AG04449 (cell line): ENCODE results near the gene CLCN4.

ENCODE experiments used
- CTCF ChIA-PET: fragments of 350-600 bp; formaldehyde crosslinking; extraction: SDS; loops from one replicate; lab custom pipeline; 2021; ENCODE audit warnings: antibody characterized with exemption; lab: Yijun Ruan, JAX
- POLR2A ChIA-PET: fragments of 400-600, 350-600 bp; formaldehyde crosslinking; extraction: SDS; loops from one replicate; lab custom pipeline; 2020; ENCODE audit warnings: antibody characterized with exemption, inconsistent platforms; lab: Yijun Ruan, JAX
- DNase-seq: peaks from one replicate; pipeline ENCODE4 v3.0.0-alpha.2; 2010; ENCODE audit warnings: low read depth, low spot score
- H3K4me3 ChIP-seq: 2 replicates; pipeline ENCODE4 v1.5.1; 2011; ENCODE audit warnings: low read depth, mild to moderate bottlenecking, control low read depth, low read length
- CTCF ChIP-seq: IDR thresholded peaks from one replicate; pipeline ENCODE4 v1.5.1; 2011; ENCODE audit warnings: mild to moderate bottlenecking, moderate library complexity, low read length, control low read depth, inconsistent platforms; ENCODE audit not compliant: insufficient read depth; ENCODE audit errors: missing control alignments

CLCN4 gene

GRCh38 chrX:10237241-10237640 is 80.5 kb downstream of the CLCN4 start:
- CTCF ChIA-PET: no interaction called here
- TF ChIP-seq CTCF: no peak
- POLR2A ChIA-PET: no interaction called here
- no peak for DNase-seq
- H3K4me3 ChIP-seq: no peak overlapping the region

GRCh38 chrX:10239611-10240064 is 82.9 kb downstream of the CLCN4 start:
- no peak overlapping the region for H3K4me3 ChIP-seq
- no peak for TF ChIP-seq CTCF
- DNase-seq: no peak
- POLR2A ChIA-PET: interaction anchor here (0.6 kb wide), 1 partner anchor 224 kb away, joined by 3 read pairs; no protein-coding TSS in a partner anchor
- CTCF ChIA-PET: interaction anchor here (2.0 kb wide), 1 partner anchor 50 kb away, joined by 8 read pairs; no protein-coding TSS in a partner anchor

GRCh38 chrX:10240918-10241317 is 84.1 kb downstream of the CLCN4 start:
- peak; percentile 61 for DNase-seq
- POLR2A ChIA-PET: no interaction called here
- no peak for TF ChIP-seq CTCF
- no peak overlapping the region for H3K4me3 ChIP-seq
- CTCF ChIA-PET: interaction anchor here (1.4 to 2.0 kb wide), 2 partner anchors 15 to 51 kb away, joined by 4 to 8 read pairs; no protein-coding TSS in a partner anchor

- DNase-seq: no peak
- POLR2A ChIA-PET: no interaction called here
- CTCF ChIA-PET: interaction anchor here (1.4 kb wide), 1 partner anchor 13 kb away, joined by 4 read pairs; no protein-coding TSS in a partner anchor
These were observed 85.3 kb downstream of the CLCN4 start for GRCh38 chrX:10242026-10242425.

GRCh38 chrX:10243106-10243505 is 86.3 kb downstream of the CLCN4 start:
- ChIA-PET POLR2A (no interaction called here), CTCF (no interaction called here)
- TF ChIP-seq CTCF: no peak
- no peak for DNase-seq
- H3K4me3 ChIP-seq: no peak overlapping the region

More at GRCh38 chrX:10242026-10242425, 85.3 kb downstream of the CLCN4 start:
- H3K4me3 ChIP-seq: no peak overlapping the region
- no peak for TF ChIP-seq CTCF

GRCh38 chrX:10244915-10245622 is 88.3 kb downstream of the CLCN4 start:
- no peak overlapping the region for H3K4me3 ChIP-seq
- ChIA-PET POLR2A (no interaction called here), CTCF (interaction anchor here (1.6 kb wide), 1 partner anchor 55 kb away, joined by 3 read pairs; no protein-coding TSS in a partner anchor)
- DNase-seq: no peak
- TF ChIP-seq CTCF: no peak
